Measurements from ENCODE around the gene ANKRD44.

Gene ANKRD44

DNA sequence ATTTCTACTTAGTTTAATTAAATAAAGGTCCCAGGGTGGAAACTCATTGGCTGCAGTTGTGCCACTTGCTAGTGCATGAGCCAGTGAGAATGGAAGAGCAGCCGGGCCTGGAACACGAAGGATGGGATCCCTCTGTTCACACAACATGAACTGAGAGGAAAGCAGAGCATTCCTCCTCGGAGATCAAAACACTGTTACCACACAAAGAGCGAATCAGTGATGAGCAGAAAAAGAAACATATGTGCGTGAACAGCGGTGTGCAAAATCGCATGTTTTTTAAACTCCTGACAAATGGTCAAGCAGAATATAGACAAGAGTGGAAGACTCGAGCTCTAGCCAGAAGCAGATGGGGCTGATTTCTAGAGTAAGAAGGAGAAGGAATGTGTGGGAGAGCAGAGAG is 28.4 kb upstream of the ANKRD44 start:
- no peak for DNase-seq (ENCODE audit: low spot score in 2 of 2)
- Mint-ChIP-seq H3K36me3 (no peaks in the 10 kb centered on the region), H3K4me1 (peaks cover 3% of the 10 kb centered on the region), H3K27me3 (peaks cover 3% of the 10 kb centered on the region), H3K4me3 (no peak overlapping the region), H3K27ac (no peak overlapping the region), H3K9me3 (no peaks in the 10 kb centered on the region)
- no peak for ATAC-seq (ENCODE audit: low read depth)

DNA sequence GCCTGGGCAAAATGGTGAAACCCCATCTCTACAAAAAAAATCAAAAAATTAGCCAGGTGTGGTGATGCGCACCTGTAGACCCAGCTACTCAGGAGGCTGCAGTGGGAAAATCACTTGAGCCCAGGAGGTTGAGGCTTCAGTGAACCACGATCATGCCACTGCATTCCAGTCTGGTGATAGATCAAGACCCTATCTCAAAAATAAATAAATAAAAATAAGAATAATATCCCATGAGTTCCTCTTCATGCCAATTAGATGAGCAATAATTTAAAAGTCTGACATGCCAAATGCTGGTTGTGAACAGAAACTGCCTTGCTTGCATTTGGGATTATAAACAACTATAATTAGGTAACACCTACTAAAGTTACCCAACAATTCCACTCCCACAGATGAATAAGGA is 22.1 kb upstream of the ANKRD44 start:
- H3K4me1 Mint-ChIP-seq, result peaks cover 9% of the 10 kb centered on the region
- DNase-seq (ENCODE audit: low spot score in 2 of 2) (no peak), ATAC-seq (ENCODE audit: low read depth) (no peak)
- peaks cover 1% of the 10 kb centered on the region for H3K36me3 Mint-ChIP-seq
- H3K9me3 Mint-ChIP-seq, result peaks cover 2% of the 10 kb centered on the region
- H3K4me3 Mint-ChIP-seq, result no peak overlapping the region
- H3K27ac Mint-ChIP-seq, result no peak overlapping the region
- H3K27me3 Mint-ChIP-seq, result no peaks in the 10 kb centered on the region

DNA sequence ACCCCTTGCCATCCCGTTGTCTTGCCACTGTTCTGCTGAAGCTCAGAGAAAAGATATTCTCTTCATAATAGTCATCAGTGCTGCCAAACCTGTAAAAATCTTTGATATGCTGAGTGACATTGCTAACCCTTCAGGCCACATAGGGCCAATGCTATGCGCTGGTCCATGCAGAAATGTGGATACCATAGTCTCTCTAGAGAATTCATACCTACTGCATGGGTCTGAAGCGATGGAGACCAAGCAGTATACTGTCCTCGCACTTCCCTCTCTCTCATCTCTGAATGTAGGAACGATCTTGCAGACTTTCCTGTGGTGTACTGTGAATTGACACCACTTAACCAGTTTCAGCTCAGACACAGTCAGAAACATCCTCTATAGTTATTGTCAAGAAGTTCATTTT is 17.9 kb upstream of the ANKRD44 start:
- Mint-ChIP-seq H3K36me3 (peaks cover 1% of the 10 kb centered on the region), H3K27ac (no peak overlapping the region), H3K27me3 (no peaks in the 10 kb centered on the region), H3K4me3 (peak overlapping the region; percentile 2), H3K9me3 (peaks cover 2% of the 10 kb centered on the region), H3K4me1 (peaks cover 26% of the 10 kb centered on the region)
- DNase-seq (ENCODE audit: low spot score in 2 of 2), result no peak
- ATAC-seq (ENCODE audit: low read depth), result no peak

DNA sequence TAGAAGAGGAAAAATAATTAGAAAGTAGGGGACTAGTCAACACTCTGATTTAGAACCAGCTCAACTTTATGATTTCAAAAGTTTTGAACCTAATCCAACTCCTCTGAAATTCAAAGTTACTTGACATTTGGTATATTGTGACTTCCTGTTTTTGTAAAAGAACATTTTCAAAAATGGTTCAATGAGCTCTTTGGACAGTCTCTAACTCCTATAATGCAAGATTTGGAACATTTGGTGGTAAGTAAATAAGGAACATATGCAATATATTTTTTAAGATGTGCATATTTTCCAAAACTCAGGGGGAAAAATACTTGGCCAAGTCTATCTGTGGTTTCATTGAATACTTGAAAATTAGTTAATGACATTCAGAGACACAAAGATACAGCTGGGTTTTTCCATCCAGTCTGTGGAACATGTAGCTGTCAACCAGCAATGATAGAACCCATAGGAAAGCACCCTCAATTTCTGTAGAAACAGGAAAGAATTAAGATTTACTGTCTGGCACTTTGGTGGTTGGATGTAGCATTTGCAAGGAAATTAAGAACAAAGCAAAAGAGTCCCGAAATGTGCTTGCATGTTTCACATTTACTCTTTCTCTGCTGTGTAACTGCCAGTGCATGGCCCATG is 17.0 kb upstream of the ANKRD44 start:
- peaks cover 1% of the 10 kb centered on the region for H3K36me3 Mint-ChIP-seq
- peaks cover 35% of the 10 kb centered on the region for H3K4me1 Mint-ChIP-seq
- H3K27me3 Mint-ChIP-seq, result no peaks in the 10 kb centered on the region
- no peak for DNase-seq (ENCODE audit: low spot score in 2 of 2)
- peaks cover 2% of the 10 kb centered on the region for H3K9me3 Mint-ChIP-seq
- H3K4me3 Mint-ChIP-seq, result no peak overlapping the region
- no peak overlapping the region for H3K27ac Mint-ChIP-seq
- no peak for ATAC-seq (ENCODE audit: low read depth)

DNA sequence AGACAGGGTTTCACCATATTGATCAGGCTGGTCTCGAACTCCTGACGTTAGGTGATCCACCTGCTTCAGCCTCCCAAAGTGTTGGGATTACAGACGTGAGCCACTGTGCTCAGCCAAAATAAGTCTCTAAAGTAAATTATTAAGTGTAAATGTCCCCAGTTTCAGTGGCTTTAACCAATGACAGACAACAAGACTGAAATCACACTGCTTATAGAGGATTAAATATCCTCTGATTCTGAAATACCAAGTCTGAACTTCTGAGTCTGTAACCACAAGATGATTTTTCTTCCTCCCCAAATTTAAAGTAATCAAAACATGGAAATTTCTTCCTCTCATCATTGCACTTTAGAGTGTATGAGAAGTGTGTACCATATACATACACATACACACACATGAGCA is 16.5 kb upstream of the ANKRD44 start:
- Mint-ChIP-seq H3K4me3 (no peak overlapping the region), H3K36me3 (peaks cover 1% of the 10 kb centered on the region), H3K9me3 (peaks cover 2% of the 10 kb centered on the region), H3K27ac (no peak overlapping the region), H3K27me3 (no peaks in the 10 kb centered on the region), H3K4me1 (peaks cover 35% of the 10 kb centered on the region)
- DNase-seq (ENCODE audit: low spot score in 2 of 2) (no peak), ATAC-seq (ENCODE audit: low read depth) (no peak)

DNA sequence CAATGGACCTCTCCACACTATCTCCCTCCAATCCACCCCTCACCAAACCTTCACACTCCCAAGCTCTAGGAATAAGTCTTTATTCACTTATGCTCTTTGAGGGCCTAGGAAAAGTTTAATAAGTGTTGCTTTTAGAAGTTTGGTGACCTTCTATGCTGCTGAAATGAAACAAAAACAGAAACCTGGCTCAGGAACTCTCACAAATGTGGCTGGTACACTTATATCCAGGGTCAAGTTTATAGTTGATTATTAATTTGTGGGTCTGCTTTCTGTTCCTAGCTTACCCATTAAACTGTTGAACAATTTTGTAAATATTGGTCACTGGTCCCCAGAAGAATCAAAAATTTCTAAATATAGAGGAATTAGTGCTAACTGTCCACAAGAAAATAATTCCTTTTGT is 14.2 kb upstream of the ANKRD44 start:
- Mint-ChIP-seq H3K27ac (peak overlapping the region; percentile 28), H3K4me1 (peaks cover 35% of the 10 kb centered on the region), H3K4me3 (peak overlapping the region; percentile 75), H3K9me3 (no peaks in the 10 kb centered on the region), H3K27me3 (no peaks in the 10 kb centered on the region), H3K36me3 (no peaks in the 10 kb centered on the region)
- DNase-seq (ENCODE audit: low spot score in 2 of 2), result no peak
- ATAC-seq (ENCODE audit: low read depth), result peak; percentile 50

DNA sequence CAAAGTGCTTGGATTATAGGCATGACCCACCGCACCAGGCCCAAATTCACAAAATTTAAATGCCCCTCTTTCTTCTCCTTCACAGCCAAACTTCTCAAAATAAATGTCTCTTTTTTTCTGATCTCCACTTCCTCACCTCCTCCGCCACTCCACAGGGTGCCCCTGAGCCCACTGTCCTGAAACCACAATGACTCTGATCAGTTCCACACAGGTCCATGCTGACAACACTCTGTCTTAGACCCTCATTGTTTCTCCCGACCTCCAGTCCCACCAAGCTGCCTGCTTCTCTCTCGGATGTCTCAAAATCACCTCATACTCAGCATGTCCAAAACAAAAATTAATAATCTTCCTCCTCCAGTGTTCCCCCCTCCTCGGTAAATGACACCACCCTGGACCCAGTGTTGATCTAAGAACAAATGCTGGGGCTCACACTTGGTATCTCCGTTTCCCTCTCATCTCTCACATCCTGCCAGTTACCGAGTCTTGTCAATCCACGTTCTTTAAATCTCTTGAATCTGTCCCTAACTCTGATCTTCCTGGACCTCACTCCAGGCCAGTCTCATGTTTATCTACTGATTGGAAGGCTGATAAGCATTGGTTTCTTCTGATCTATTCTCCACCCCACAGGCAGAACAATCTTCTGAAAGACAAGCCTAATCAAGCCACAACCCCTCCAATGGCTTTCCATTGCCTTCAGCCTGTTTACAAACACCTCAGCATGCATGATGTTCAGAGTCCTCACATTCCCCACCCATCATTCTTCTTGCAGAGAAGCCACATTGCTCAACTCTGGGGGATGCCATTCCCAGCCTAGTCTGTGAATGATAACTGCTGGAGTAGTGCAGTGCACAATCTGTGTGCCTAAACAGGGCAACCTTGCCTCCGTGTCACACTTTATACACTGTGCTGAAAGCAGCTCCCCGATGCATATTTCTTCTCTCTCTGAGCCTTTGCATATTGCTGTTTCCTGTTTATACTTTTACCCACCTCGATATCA is 12.4 kb upstream of the ANKRD44 start:
- H3K27me3 Mint-ChIP-seq, result no peaks in the 10 kb centered on the region
- peak overlapping the region; percentile 51 for H3K4me3 Mint-ChIP-seq
- peak overlapping the region; percentile 88 for H3K27ac Mint-ChIP-seq
- DNase-seq (ENCODE audit: low spot score in 2 of 2), result no peak
- peaks cover 30% of the 10 kb centered on the region for H3K4me1 Mint-ChIP-seq
- H3K9me3 Mint-ChIP-seq, result no peaks in the 10 kb centered on the region
- H3K36me3 Mint-ChIP-seq, result no peaks in the 10 kb centered on the region
- ATAC-seq (ENCODE audit: low read depth), result peak; percentile 70

DNA sequence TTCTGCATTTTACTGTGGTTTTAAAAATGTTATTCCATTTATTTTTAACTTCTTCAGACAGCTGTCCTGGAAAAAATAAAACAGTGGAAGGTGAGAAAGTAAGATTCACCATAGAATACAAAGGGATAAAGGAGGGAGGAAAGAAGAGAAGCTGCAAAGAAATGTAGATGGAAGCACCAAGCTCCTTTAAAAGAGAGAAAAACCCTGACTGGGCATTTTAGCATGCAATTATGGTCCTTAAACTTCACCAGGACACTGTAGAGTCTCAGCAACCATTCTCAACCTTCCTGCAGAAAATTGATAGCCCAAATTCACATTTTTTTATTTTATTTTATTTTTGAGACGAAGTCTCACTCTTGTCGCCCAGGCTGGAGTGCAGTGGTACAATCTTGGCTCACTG is 11.6 kb upstream of the ANKRD44 start:
- Mint-ChIP-seq H3K4me3 (no peak overlapping the region), H3K4me1 (peaks cover 21% of the 10 kb centered on the region), H3K27ac (peak overlapping the region; percentile 88), H3K27me3 (no peaks in the 10 kb centered on the region), H3K36me3 (no peaks in the 10 kb centered on the region), H3K9me3 (no peaks in the 10 kb centered on the region)
- ATAC-seq (ENCODE audit: low read depth) (no peak), DNase-seq (ENCODE audit: low spot score in 2 of 2) (no peak)

DNA sequence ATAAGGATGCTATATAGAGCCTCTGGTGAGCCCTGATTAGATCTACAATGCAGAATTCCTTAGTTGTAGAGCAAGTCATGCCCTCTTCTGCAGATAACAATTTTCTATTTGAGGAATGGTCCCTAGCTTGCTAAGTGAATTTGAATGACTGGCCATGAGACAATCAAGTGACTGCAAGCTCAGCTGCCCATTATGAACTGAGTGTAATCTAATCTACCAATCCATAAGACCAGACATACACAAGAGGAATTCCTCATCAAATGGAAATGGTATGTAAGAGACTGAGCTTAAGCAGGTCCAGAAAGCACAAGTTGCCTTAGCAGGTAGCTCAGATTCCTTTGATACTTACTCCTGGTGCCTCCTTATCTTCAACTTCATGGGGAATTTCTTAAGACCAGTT is 4.8 kb upstream of the ANKRD44 start:
- H3K4me3 Mint-ChIP-seq, result no peak overlapping the region
- DNase-seq (ENCODE audit: low spot score in 2 of 2), result no peak
- no peak overlapping the region for H3K27ac Mint-ChIP-seq
- no peaks in the 10 kb centered on the region for H3K9me3 Mint-ChIP-seq
- no peak for ATAC-seq (ENCODE audit: low read depth)
- no peaks in the 10 kb centered on the region for H3K27me3 Mint-ChIP-seq
- peaks cover 19% of the 10 kb centered on the region for H3K4me1 Mint-ChIP-seq
- no peaks in the 10 kb centered on the region for H3K36me3 Mint-ChIP-seq

DNA sequence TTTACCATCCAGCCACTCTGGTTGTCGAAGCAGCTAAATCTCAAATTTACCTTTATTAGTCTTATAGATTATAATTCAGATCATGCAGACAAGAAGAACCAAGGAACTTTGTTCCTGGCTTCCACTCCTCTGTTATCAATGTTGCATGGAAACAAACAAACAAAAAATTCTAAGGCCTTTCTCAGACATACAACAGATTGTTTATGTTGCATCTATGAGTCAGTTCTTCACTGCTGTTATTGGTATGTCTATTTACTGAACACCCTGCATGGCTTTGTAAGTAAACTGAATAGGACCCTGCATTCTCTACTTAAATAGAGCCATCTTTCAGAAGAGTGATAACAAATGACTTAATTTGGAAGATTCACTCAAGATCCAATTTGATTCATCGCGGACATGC is 1.6 kb upstream of the ANKRD44 start:
- Mint-ChIP-seq H3K9me3 (no peaks in the 10 kb centered on the region), H3K27ac (peak overlapping the region; percentile 94), H3K27me3 (no peaks in the 10 kb centered on the region), H3K36me3 (peaks cover 5% of the 10 kb centered on the region), H3K4me3 (no peak overlapping the region), H3K4me1 (peaks cover 33% of the 10 kb centered on the region)
- DNase-seq (ENCODE audit: low spot score in 2 of 2), result no peak
- ATAC-seq (ENCODE audit: low read depth), result no peak

DNA sequence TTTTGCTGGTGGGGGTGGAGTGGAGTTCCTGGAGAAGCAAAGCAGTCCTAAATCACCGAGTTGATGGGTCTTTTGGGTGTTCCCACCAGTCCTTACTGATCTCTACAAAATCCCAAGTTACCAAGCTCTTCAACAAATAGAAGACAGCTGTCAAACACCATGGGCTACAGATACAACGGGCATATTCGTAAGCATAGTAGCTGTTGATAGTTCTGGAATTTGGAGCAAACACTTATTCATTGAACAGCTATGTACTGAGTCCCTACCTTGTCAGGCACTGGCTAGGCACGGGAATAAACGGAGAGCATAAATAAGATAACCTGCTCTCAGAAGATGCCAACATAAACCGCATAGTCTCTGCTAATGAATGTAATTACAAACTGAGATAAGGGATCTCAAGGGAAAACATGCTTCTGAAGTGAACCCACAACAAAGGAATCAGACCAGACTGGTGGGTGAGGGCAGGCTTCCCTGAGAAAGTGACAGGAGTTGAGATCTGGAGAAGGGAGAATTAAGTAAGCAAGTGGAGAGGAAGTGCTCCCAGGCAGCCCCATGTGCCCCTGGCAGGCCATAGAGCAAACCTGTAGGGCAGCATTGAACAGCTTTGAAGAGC is 947 bp upstream of the ANKRD44 start:
- H3K9me3 Mint-ChIP-seq, result no peaks in the 10 kb centered on the region
- DNase-seq (ENCODE audit: low spot score in 2 of 2) (no peak), ATAC-seq (ENCODE audit: low read depth) (no peak)
- H3K4me3 Mint-ChIP-seq, result peak overlapping the region; percentile 91
- H3K27me3 Mint-ChIP-seq, result no peaks in the 10 kb centered on the region
- H3K27ac Mint-ChIP-seq, result peak overlapping the region; percentile 94
- peaks cover 5% of the 10 kb centered on the region for H3K36me3 Mint-ChIP-seq
- H3K4me1 Mint-ChIP-seq, result peaks cover 40% of the 10 kb centered on the region

DNA sequence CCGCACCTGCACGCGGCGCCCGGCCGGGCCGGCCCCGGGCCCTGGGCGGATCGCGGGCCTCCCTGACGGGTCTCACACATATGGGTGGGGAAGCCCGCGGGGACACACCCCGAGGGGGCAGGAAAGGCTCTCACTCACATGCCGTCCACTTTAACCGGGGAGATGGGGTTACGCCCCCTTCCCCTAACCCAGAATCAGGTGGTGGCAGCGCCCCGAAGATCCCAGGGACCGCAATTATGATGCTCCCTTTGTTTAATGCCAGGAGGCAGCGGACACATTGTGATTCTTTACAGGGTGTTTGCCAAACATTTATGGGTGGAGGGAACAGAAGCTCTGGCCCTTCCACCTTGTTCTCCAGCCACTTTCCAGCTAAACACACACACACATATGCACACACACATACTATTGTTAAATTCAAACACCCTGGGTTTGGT is 424 bp upstream of the ANKRD44 start:
- Mint-ChIP-seq H3K9me3 (no peaks in the 10 kb centered on the region), H3K36me3 (peaks cover 5% of the 10 kb centered on the region), H3K27me3 (no peaks in the 10 kb centered on the region)

DNA sequence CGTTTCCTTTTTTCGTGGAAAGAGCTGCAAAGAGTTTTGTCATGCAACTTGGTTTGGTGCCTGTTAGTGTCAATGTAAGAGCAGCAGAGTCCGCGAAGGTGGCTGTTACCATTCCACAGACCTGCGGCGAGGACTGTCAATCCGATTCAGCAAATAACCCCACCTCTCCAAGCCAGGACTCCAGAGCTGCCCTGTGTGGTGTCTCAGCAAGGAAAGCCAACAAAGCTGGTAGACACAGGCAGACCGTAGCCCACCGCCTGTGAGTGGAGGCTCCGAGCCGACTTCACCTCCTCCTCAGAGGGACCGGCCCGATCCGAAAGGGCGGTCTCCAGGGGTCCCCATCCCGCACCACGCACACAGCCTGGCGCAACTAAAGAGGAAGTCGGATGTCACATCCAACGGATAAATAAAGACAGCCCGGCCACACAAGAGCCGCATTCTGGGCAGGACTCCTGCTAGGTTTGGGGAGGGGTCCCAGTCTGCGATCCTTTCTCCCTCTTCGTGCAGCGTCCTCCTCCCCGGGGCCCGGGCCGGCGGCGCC is 819 bp downstream of the ANKRD44 start:
- DNase-seq (ENCODE audit: low spot score in 2 of 2) (peak in 1 of 2 donors; percentile 39), ATAC-seq (ENCODE audit: low read depth) (no peak)
- Mint-ChIP-seq H3K9me3 (no peaks in the 10 kb centered on the region), H3K27ac (peak overlapping the region; percentile 96), H3K36me3 (peaks cover 5% of the 10 kb centered on the region), H3K4me3 (peak overlapping the region; percentile 96), H3K4me1 (peaks cover 46% of the 10 kb centered on the region), H3K27me3 (no peaks in the 10 kb centered on the region)

More for the DNA sequence above, 424 bp upstream of the ANKRD44 start:
- ATAC-seq (ENCODE audit: low read depth), result no peak
- Mint-ChIP-seq H3K4me1 (peaks cover 43% of the 10 kb centered on the region), H3K27ac (peak overlapping the region; percentile 94), H3K4me3 (peak overlapping the region; percentile 91)
- no peak for DNase-seq (ENCODE audit: low spot score in 2 of 2)

All from memory B cell (primary cell).